HK-2 (cell line): ENCODE results near the gene IL1RL2.

ENCODE experiments used
- DNase-seq: peaks from one replicate; pipeline ENCODE4 v3.0.0-alpha.2; 2018; ENCODE audit not compliant: unreplicated experiment

Gene IL1RL2

GRCh38 chr2:102194609-102195268 is 7.9 kb downstream of the IL1RL2 start:
- DNase-seq: no peak

GRCh38 chr2:102197389-102198137 is 10.7 kb downstream of the IL1RL2 start:
- DNase-seq: no peak

- DNase-seq: no peak
Measured at GRCh38 chr2:102200539-102200938, 13.7 kb downstream of the IL1RL2 start.

GRCh38 chr2:102204638-102205037 is 17.8 kb downstream of the IL1RL2 start:
- DNase-seq: no peak

GRCh38 chr2:102206666-102207341 is 20.0 kb downstream of the IL1RL2 start:
- DNase-seq: no peak

GRCh38 chr2:102208774-102209173 is 22.0 kb downstream of the IL1RL2 start:
- DNase-seq: no peak

GRCh38 chr2:102209474-102209873 is 22.7 kb downstream of the IL1RL2 start:
- no peak for DNase-seq

- no peak for DNase-seq
Measured at GRCh38 chr2:102217032-102217431, 30.2 kb downstream of the IL1RL2 start.

GRCh38 chr2:102224824-102225739 is 38.3 kb downstream of the IL1RL2 start:
- DNase-seq: no peak

- no peak for DNase-seq
Measured at GRCh38 chr2:102226171-102226570, 39.3 kb downstream of the IL1RL2 start.

GRCh38 chr2:102226612-102227391 is 40.0 kb downstream of the IL1RL2 start:
- no peak for DNase-seq

GRCh38 chr2:102229141-102229769 is 42.4 kb downstream of the IL1RL2 start:
- no peak for DNase-seq

- no peak for DNase-seq
Measured at GRCh38 chr2:102230410-102230909, 43.6 kb downstream of the IL1RL2 start.

- DNase-seq: no peak
Measured at GRCh38 chr2:102233132-102233884, 46.5 kb downstream of the IL1RL2 start.

GRCh38 chr2:102235042-102235473 is 48.2 kb downstream of the IL1RL2 start:
- no peak for DNase-seq

GRCh38 chr2:102235491-102235890 is 48.7 kb downstream of the IL1RL2 start:
- no peak for DNase-seq

- DNase-seq: no peak
Measured at GRCh38 chr2:102236132-102236531, 49.3 kb downstream of the IL1RL2 start.

- DNase-seq: no peak
Measured at GRCh38 chr2:102237176-102237575, 50.4 kb downstream of the IL1RL2 start.

- DNase-seq: no peak
Measured at GRCh38 chr2:102238039-102238756, 51.4 kb downstream of the IL1RL2 start.
